K562 (cell line): ENCODE results near the gene TIMM22. TPM values are rescaled to one million over a fixed set of nuclear protein-coding genes. Genes with fewer than 3 reads are reported as not detected.

Experiments
- HMG20A ChIP-seq: fragments of 450-650 bp; formaldehyde crosslinking; conservative IDR thresholded peaks from 2 replicates; pipeline ENCODE4 v1.4.0; 2020; ENCODE audit warnings: mild to moderate bottlenecking, mixed read lengths
- KLF10 ChIP-seq: fragments of 250-450 bp; sonication (Bioruptor Pico); IDR thresholded peaks from 2 replicates; pipeline ENCODE4 v1.6.1; 2021; ENCODE audit warnings: matching md5 sums
- TEAD1 ChIP-seq, 2 experiments: fragments of 450-650 bp in 1 of 2; sonication (generic) in 1 of 2; formaldehyde crosslinking; IDR thresholded peaks; 2 replicates each; pipeline versions ENCODE4 v1.4.0 to v1.8.0; 2020 to 2022; ENCODE audit warnings: mild to moderate bottlenecking in 2 of 2, missing genetic modification reagents in 1 of 2
- ZKSCAN1 ChIP-seq: fragments of 150-350 bp; IDR thresholded peaks from 2 replicates; pipeline ENCODE4 v1.6.1; 2016; ENCODE audit warnings: low read depth, low read length
- polyA plus RNA-seq, 8 experiments: library from polyadenylated mRNA; depleted of rRNA in 4 of 8; stranded (reverse) in 5 of 8; unstranded in 3 of 8; fragments of >200 nt; fragmentation: Nextera tagmentation in 2 of 8; fragmentation: Illumina TruSeq in 1 of 8; extraction: Ambion mirVana in 2 of 8; extraction: Trizol in 1 of 8; gene quantifications; 2 replicates each; pipeline versions ENCODE4 v1.2.1 to v1.2.3, GENCODE V29; 2011 to 2014; ENCODE audit warnings: inconsistent platforms in 1 of 8, missing spikeins in 1 of 8
- total RNA-seq, 7 experiments: library from RNA; depleted of rRNA in 6 of 7; stranded (reverse); fragments of >200 nt in 6 of 7; fragmentation: Illumina TruSeq in 2 of 7; extraction: Trizol in 2 of 7; gene quantifications; 2 replicates each; pipeline versions ENCODE4 v1.2.1 to v1.2.3, GENCODE V29; 2011 to 2021; ENCODE audit warnings: low replicate concordance in 1 of 7
- TF ChIP-seq, protein P1 (sequence below): sonication (generic); formaldehyde crosslinking; IDR thresholded peaks from 2 replicates; pipeline ENCODE4 v1.8.0; 2022; ENCODE audit warnings: mild to moderate bottlenecking, missing genetic modification reagents
- TF ChIP-seq, protein P2 (sequence below), 2 experiments: IDR thresholded peaks; 2 replicates each; pipeline ENCODE4 v1.6.1; 2011; ENCODE audit warnings: borderline replicate concordance in 1 of 2, control low read depth in 1 of 2, low read depth in 1 of 2, low read length in 1 of 2, mild to moderate bottlenecking in 1 of 2, mixed read lengths in 1 of 2, moderate library complexity in 1 of 2; ENCODE audit not compliant: insufficient read depth in 1 of 2, insufficient read length in 1 of 2, poor library complexity in 1 of 2, severe bottlenecking in 1 of 2; ENCODE audit errors: extremely low read depth in 1 of 2

TIMM22 gene
- total and polyA plus RNA-seq, 9 of the 15 experiments (the other 6 are each of a cell fraction or from before 2014, with no cell fraction given): 5.9 to 14.1 (median 10.3) TPM

GRCh38 chr17:968812-969730, 27.9 kb upstream of the TIMM22 start (continued):
- TF ChIP-seq, protein P1, sequence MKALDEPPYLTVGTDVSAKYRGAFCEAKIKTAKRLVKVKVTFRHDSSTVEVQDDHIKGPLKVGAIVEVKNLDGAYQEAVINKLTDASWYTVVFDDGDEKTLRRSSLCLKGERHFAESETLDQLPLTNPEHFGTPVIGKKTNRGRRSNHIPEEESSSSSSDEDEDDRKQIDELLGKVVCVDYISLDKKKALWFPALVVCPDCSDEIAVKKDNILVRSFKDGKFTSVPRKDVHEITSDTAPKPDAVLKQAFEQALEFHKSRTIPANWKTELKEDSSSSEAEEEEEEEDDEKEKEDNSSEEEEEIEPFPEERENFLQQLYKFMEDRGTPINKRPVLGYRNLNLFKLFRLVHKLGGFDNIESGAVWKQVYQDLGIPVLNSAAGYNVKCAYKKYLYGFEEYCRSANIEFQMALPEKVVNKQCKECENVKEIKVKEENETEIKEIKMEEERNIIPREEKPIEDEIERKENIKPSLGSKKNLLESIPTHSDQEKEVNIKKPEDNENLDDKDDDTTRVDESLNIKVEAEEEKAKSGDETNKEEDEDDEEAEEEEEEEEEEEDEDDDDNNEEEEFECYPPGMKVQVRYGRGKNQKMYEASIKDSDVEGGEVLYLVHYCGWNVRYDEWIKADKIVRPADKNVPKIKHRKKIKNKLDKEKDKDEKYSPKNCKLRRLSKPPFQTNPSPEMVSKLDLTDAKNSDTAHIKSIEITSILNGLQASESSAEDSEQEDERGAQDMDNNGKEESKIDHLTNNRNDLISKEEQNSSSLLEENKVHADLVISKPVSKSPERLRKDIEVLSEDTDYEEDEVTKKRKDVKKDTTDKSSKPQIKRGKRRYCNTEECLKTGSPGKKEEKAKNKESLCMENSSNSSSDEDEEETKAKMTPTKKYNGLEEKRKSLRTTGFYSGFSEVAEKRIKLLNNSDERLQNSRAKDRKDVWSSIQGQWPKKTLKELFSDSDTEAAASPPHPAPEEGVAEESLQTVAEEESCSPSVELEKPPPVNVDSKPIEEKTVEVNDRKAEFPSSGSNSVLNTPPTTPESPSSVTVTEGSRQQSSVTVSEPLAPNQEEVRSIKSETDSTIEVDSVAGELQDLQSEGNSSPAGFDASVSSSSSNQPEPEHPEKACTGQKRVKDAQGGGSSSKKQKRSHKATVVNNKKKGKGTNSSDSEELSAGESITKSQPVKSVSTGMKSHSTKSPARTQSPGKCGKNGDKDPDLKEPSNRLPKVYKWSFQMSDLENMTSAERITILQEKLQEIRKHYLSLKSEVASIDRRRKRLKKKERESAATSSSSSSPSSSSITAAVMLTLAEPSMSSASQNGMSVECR: no peak
- TF ChIP-seq ZKSCAN1 (no peak), TEAD1 (CRISPR knock-in tag; IDR thresholded peaks at IDR 0.05) (no peak), KLF10 (CRISPR knock-in tag) (no peak), HMG20A (CRISPR knock-in tag) (no peak)
- TF ChIP-seq, protein P2, sequence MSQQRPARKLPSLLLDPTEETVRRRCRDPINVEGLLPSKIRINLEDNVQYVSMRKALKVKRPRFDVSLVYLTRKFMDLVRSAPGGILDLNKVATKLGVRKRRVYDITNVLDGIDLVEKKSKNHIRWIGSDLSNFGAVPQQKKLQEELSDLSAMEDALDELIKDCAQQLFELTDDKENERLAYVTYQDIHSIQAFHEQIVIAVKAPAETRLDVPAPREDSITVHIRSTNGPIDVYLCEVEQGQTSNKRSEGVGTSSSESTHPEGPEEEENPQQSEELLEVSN (IDR thresholded peaks at IDR 0.05; ENCODE audit: borderline replicate concordance in 1 of 2, extremely low read depth in 1 of 2, insufficient read depth in 1 of 2, insufficient read length in 1 of 2, low read depth in 1 of 2, low read length in 1 of 2, poor library complexity in 1 of 2, severe bottlenecking in 1 of 2): peak in 1 of 2 experiments; percentile 12
